GM19193 (cell line): ENCODE measurements around the gene DLG2.

Experiments used
- POLR2A ChIP-seq: IDR thresholded peaks from 4 replicates; pipeline ENCODE4 v1.6.1; 2011; ENCODE audit not compliant: insufficient read depth, insufficient read length; ENCODE audit errors: extremely low read depth

The DLG2 gene

DNA sequence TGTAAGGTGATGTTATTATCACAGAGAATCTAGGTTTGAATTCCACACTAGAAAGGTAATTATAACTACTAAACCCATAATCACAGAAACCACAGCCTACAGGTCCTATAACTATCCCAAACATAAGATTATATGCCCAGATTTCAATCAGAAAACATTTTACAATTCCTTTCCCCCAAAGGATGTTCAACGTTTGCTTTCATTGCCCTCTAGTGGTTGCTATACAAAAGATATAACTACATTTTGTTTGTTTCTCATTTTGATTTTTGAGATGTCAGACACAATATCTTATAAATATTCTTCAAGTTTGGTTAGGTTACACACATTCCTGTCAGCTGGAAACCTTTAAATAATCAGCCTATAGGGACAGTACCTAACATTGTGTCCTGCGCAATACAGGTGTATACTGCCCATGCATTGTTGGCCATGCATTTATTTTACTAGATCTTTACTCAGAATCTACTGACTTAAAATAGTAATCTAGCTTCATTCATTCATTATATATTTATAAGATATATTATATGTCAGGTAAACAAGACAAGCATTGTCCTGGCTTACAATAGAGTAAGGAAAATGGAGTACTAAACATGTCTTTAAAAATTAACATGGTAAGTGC, 1810.5 kb downstream of the DLG2 start:
- TF ChIP-seq POLR2A = no peak

- TF ChIP-seq POLR2A = no peak
Observed at GRCh38 chr11:83815736-83816135, 1811.4 kb downstream of the DLG2 start.

DNA sequence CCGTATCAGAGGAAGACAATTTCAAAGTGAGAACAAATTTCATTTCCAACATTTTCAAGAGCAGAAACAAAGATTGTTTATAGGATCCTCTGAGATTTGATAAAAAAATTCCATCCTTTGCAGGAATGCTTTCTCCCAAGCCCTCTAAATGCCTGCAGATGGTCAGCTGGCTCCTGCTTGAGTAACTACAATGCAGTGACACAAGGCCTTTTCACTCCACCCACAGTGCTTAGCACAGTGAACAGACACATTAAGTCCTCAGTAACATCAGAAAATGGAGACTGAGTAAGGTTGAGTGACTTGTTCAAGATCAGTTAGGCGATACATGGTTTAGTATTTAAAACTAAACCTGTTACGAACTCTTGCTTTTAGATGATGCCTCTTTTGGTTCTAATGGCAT, 1813.8 kb downstream of the DLG2 start:
- no peak for TF ChIP-seq POLR2A

DNA sequence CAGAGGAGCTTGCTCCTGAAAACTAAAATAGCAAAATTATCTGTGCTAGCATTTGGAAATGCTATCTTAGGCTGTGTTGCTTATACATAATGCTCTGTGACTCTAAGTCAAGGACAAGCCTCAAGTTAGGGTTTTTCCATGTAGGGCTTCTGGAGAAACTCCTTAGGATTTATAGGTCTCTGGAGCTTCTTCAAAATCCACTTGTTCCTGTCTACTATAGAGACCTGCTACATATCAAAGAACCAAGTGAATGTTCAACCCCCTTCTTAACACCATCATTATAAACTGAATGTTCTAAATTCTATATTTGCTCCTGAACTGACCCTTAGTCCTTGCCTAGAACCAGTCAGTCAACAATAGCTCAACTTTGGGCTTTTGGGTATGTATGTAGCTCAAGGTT, 1817.9 kb downstream of the DLG2 start:
- TF ChIP-seq POLR2A = no peak

- no peak for TF ChIP-seq POLR2A
Observed at GRCh38 chr11:83801799-83802198, 1825.3 kb downstream of the DLG2 start.

- no peak for TF ChIP-seq POLR2A
Observed at GRCh38 chr11:83793310-83793709, 1833.8 kb downstream of the DLG2 start.

DNA sequence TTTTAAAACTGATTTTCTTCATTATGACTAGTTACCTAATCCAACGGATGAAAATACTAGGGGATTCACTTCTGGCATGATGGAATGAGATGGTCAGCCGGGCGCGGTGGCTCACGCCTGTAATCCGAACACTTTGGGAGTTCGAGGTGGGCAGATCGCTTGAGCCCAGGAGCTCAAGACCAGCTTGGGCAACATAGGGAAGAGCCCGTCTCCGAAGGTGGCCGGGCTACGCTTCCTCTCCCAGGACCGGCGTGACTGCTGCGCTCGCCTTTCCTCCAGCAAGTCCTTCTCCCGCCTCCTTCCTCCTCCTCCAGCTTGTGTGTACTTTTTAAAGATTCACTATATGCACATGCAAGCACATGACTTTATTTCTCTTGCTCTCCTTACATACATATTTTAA, 1835.6 kb downstream of the DLG2 start:
- TF ChIP-seq POLR2A = no peak

GRCh38 chr11:83785942-83786341, 1841.2 kb downstream of the DLG2 start:
- TF ChIP-seq POLR2A = no peak

- no peak for TF ChIP-seq POLR2A
Observed at GRCh38 chr11:83784419-83784818, 1842.7 kb downstream of the DLG2 start.

- TF ChIP-seq POLR2A = no peak
Observed at GRCh38 chr11:83782329-83782728, 1844.8 kb downstream of the DLG2 start.

- TF ChIP-seq POLR2A = no peak
Observed at GRCh38 chr11:83779876-83780275, 1847.3 kb downstream of the DLG2 start.

DNA sequence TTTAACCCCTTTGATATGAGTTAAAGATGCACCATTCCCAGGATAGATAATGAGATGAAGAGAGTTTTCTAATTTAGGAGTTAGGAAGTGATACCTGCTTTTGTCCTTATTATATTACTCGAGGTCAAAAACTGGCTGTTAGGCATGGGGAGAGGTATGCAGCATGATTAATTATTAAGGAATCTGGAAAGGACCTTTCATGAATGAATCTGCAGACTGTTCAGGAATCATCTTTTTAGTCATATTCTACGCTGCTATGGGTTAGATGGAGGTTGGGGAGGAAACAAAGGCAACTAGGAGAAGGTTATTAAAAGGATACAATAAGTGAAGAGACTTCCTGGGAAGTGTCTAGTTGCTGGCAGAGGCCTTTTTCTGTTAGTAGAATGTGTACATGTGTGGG, 1848.5 kb downstream of the DLG2 start:
- TF ChIP-seq POLR2A = no peak

DNA sequence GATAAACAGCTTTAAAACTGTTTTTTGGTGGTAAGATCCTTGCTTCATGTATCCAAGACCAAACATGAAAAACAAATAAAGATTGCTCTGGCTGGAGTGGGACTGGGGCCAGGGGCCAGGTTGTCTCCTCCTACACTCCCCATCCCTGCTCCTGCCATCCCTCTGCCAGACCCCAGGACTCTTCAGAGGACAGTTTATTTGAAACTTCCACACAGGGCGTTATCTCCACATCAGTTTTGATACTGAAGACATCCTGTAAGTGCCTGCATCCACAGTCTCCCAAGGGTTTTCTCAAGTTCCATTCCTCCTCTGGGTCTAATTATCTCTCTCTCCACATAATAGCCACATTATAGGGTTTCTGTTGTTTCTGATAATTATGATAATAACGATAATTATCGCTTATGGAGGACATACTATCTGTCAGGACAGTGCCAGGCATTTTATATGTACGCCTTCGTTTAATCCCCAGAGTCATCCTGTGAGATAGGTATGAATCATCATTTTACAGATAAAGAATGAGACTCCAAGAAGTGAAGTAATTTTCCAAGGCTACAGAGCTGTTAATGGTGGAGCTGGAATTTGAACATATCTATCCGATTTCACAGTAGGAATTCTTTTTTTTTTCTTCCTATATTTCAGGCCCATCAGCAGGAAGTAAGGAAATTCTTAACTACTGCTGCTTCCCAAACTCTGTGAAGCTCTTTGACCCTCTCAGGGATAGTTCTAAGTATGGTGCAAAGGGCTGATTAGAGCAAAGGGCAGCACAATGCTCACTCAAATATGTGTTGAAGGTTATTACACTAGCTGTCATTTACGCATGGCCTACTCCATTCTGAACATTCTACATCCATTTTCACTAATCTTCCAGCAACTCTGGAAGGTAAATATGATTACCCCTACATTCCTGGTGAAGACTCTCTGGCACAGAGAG, 1852.9 kb downstream of the DLG2 start:
- no peak for TF ChIP-seq POLR2A

DNA sequence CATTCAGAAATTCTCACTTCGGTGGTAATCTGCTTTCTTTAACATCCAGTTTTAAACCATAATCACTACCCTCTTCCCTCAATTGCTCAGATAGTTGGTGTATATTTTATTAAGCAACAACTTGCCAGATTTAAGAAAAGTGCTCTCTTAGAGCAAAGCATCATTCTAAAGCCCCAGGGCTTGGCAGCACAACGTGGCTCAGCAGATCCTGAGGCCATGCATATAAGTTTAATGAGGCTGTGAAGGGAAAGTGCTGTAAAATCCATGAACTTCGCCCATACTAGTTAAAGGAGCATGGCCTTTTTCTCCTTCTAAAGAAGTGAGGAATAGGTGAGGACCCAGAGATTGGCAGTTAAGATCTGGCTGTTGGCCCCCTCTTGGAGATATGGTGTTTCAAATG, 1858.7 kb downstream of the DLG2 start:
- TF ChIP-seq POLR2A = no peak

- no peak for TF ChIP-seq POLR2A
Observed at GRCh38 chr11:83766932-83767331, 1860.2 kb downstream of the DLG2 start.

- TF ChIP-seq POLR2A = no peak
Observed at GRCh38 chr11:83764643-83765042, 1862.5 kb downstream of the DLG2 start.
